Stomach (tissue), 4 donors: ENCODE measurements around the gene GABRD.
"Not testable (repeated sequence)": the region's sequence is repeated elsewhere in the genome, so short reads cannot be mapped to it uniquely, and the experiment has no call there.

Source experiments
- POLR2A ChIP-seq, 4 donors: fragments of 450-650 bp; IDR thresholded peaks; one replicate each; pipeline ENCODE4 v1.6.1; 2016; ENCODE audit warnings: antibody characterized with exemption in 4 of 4, control low read depth in 2 of 4, mild to moderate bottlenecking in 1 of 4, moderate library complexity in 1 of 4
- TF ChIP-seq, protein P1 (sequence below), 7 experiments: fragments of 450-650 bp in 4 of 7; fragments of 200-600 bp in 3 of 7; sonication (generic) in 3 of 7; IDR thresholded peaks; one replicate each; pipeline ENCODE4 v1.5.1; 2016 to 2019; ENCODE audit warnings: antibody characterized with exemption in 7 of 7, control low read depth in 2 of 7, mild to moderate bottlenecking in 1 of 7

DNA sequence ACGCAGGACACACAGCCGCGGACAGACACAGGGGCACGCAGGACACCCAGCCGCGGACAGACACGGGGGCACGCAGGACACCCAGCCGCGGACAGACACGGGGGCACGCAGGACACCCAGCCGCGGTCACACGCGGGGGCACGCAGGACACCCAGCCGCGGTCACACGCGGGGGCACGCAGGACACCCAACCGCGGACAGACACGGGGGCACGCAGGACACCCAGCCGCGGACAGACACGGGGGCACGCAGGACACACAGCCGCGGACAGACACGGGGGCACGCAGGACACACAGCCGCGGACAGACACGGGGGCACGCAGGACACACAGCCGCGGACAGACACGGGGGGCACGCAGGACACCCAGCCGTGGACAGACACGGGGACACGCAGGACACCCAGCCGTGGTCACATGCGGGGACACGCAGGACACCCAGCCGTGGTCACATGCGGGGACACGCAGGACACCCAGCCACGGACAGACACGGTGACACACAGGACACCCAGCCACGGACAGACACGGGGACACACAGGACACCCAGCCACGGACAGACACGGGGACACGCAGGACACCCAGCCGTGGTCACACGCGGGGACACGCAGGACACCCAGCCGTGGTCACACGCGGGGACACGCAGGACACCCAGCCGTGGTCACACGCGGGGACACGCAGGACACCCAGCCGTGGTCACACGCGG is 37.4 kb upstream of the GABRD start:
- TF ChIP-seq, protein P1, sequence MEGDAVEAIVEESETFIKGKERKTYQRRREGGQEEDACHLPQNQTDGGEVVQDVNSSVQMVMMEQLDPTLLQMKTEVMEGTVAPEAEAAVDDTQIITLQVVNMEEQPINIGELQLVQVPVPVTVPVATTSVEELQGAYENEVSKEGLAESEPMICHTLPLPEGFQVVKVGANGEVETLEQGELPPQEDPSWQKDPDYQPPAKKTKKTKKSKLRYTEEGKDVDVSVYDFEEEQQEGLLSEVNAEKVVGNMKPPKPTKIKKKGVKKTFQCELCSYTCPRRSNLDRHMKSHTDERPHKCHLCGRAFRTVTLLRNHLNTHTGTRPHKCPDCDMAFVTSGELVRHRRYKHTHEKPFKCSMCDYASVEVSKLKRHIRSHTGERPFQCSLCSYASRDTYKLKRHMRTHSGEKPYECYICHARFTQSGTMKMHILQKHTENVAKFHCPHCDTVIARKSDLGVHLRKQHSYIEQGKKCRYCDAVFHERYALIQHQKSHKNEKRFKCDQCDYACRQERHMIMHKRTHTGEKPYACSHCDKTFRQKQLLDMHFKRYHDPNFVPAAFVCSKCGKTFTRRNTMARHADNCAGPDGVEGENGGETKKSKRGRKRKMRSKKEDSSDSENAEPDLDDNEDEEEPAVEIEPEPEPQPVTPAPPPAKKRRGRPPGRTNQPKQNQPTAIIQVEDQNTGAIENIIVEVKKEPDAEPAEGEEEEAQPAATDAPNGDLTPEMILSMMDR (IDR thresholded peaks at IDR 0.05), result not testable (repeated sequence)
- TF ChIP-seq POLR2A (IDR thresholded peaks at IDR 0.05), result not testable (repeated sequence)
